ENCODE measurements around the gene SNED1. TPM values are rescaled to one million over a fixed set of nuclear protein-coding genes. Genes with fewer than 3 reads are reported as not detected.

Gene SNED1
- total and polyA plus RNA-seq, 2 experiments from 2014 or later = 1.5 to 2.8 TPM

DNA sequence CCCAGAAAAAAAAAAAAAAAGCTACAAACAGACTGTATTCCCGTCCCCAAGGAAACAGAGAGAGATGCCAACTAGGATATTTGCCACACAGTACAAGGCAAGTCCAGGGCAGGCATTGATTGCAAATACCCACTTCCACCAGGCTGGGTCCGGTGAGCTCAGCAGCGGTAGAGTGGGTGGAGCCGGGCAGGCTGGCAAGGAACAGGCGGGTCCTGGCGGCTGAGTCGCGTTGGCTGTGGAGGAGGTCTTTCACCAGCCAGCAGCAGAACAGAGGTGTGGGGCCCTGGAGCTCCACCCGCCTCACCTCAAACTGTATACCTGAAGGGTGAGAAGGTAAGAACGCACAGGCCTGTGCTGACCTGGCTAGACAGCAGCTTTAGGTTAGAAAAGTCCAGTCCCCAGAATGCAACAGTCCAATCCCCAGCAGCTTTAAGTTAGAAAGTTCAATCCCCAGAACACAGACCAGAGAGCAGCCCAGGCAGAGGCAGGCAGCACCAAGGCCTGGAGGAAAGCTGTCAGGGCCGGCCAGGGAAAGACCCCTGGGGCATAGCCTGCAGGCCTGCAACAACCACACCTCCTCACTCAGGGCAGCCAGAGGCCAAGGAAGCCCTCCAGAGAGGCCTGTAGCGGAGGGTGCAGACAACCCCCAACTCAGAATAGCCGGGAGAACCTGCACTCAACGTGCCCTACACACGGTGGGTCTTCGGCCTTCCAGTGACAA is 125.6 kb downstream of the SNED1 start:
- H3K27ac ChIP-seq (ENCODE audit: low read depth) = no peak overlapping the region
- H4K20me1 ChIP-seq (replicated peaks; ENCODE audit: insufficient read depth) = no peaks in the 10 kb centered on the region; the same call in none of the 2 replicates
- ATAC-seq = no peak
- no peak overlapping the region for H3K4me2 ChIP-seq
- no peaks in the 10 kb centered on the region for H3K9me2 ChIP-seq (ENCODE audit: insufficient read depth)
- Mint-ChIP-seq H3K36me3 (ENCODE audit: low read depth) (peaks cover 37% of the 10 kb centered on the region), H3K4me3 (no peak overlapping the region), H3K9me3 (no peaks in the 10 kb centered on the region), H3K4me1 (no peaks in the 10 kb centered on the region), H3K27ac (no peak overlapping the region), H3K27me3 (ENCODE audit: insufficient read depth, low read depth, poor library complexity) (peaks cover 1% of the 10 kb centered on the region)
- no peaks in the 10 kb centered on the region for H3K27me3 ChIP-seq (ENCODE audit: insufficient read depth)
- H3K36me3 ChIP-seq (ENCODE audit: insufficient read depth) = peaks cover 12% of the 10 kb centered on the region
- H3K4me1 ChIP-seq (ENCODE audit: insufficient read depth) = no peaks in the 10 kb centered on the region
- no peak for TF ChIP-seq POLR2AphosphoS5 (IDR thresholded peaks at IDR 0.05; ENCODE audit: low read depth)
- no peak for TF ChIP-seq ZNF114 (CRISPR knock-in tag; IDR thresholded peaks at IDR 0.05)
- TF ChIP-seq ETS1 (IDR thresholded peaks at IDR 0.05) = no peak
- no peak for TF ChIP-seq CTCF (conservative IDR thresholded peaks at IDR 0.05; ENCODE audit: low read depth in 2 of 2)
- no peak for TF ChIP-seq ZNF331 (CRISPR knock-in tag; IDR thresholded peaks at IDR 0.05; ENCODE audit: low read depth)
- TF ChIP-seq EZH2phosphoT487 (IDR thresholded peaks at IDR 0.05; ENCODE audit: unreplicated experiment) = no peak
- TF ChIP-seq, protein P1, sequence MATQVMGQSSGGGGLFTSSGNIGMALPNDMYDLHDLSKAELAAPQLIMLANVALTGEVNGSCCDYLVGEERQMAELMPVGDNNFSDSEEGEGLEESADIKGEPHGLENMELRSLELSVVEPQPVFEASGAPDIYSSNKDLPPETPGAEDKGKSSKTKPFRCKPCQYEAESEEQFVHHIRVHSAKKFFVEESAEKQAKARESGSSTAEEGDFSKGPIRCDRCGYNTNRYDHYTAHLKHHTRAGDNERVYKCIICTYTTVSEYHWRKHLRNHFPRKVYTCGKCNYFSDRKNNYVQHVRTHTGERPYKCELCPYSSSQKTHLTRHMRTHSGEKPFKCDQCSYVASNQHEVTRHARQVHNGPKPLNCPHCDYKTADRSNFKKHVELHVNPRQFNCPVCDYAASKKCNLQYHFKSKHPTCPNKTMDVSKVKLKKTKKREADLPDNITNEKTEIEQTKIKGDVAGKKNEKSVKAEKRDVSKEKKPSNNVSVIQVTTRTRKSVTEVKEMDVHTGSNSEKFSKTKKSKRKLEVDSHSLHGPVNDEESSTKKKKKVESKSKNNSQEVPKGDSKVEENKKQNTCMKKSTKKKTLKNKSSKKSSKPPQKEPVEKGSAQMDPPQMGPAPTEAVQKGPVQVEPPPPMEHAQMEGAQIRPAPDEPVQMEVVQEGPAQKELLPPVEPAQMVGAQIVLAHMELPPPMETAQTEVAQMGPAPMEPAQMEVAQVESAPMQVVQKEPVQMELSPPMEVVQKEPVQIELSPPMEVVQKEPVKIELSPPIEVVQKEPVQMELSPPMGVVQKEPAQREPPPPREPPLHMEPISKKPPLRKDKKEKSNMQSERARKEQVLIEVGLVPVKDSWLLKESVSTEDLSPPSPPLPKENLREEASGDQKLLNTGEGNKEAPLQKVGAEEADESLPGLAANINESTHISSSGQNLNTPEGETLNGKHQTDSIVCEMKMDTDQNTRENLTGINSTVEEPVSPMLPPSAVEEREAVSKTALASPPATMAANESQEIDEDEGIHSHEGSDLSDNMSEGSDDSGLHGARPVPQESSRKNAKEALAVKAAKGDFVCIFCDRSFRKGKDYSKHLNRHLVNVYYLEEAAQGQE (IDR thresholded peaks at IDR 0.05; ENCODE audit: unreplicated experiment) = no peak
- TF ChIP-seq JUNB (IDR thresholded peaks at IDR 0.05; ENCODE audit: unreplicated experiment) = no peak
- no peak for TF ChIP-seq CREB1 (CRISPR knock-in tag; IDR thresholded peaks at IDR 0.05; ENCODE audit: low read depth)
- no peak for TF ChIP-seq NANOG (IDR thresholded peaks at IDR 0.05; ENCODE audit: borderline replicate concordance)
- no peak for TF ChIP-seq EZH2 (IDR thresholded peaks at IDR 0.05; ENCODE audit: low read depth, unreplicated experiment)
- TF ChIP-seq STAT1 (IDR thresholded peaks at IDR 0.05; ENCODE audit: unreplicated experiment) = no peak
- TF ChIP-seq, protein P2, sequence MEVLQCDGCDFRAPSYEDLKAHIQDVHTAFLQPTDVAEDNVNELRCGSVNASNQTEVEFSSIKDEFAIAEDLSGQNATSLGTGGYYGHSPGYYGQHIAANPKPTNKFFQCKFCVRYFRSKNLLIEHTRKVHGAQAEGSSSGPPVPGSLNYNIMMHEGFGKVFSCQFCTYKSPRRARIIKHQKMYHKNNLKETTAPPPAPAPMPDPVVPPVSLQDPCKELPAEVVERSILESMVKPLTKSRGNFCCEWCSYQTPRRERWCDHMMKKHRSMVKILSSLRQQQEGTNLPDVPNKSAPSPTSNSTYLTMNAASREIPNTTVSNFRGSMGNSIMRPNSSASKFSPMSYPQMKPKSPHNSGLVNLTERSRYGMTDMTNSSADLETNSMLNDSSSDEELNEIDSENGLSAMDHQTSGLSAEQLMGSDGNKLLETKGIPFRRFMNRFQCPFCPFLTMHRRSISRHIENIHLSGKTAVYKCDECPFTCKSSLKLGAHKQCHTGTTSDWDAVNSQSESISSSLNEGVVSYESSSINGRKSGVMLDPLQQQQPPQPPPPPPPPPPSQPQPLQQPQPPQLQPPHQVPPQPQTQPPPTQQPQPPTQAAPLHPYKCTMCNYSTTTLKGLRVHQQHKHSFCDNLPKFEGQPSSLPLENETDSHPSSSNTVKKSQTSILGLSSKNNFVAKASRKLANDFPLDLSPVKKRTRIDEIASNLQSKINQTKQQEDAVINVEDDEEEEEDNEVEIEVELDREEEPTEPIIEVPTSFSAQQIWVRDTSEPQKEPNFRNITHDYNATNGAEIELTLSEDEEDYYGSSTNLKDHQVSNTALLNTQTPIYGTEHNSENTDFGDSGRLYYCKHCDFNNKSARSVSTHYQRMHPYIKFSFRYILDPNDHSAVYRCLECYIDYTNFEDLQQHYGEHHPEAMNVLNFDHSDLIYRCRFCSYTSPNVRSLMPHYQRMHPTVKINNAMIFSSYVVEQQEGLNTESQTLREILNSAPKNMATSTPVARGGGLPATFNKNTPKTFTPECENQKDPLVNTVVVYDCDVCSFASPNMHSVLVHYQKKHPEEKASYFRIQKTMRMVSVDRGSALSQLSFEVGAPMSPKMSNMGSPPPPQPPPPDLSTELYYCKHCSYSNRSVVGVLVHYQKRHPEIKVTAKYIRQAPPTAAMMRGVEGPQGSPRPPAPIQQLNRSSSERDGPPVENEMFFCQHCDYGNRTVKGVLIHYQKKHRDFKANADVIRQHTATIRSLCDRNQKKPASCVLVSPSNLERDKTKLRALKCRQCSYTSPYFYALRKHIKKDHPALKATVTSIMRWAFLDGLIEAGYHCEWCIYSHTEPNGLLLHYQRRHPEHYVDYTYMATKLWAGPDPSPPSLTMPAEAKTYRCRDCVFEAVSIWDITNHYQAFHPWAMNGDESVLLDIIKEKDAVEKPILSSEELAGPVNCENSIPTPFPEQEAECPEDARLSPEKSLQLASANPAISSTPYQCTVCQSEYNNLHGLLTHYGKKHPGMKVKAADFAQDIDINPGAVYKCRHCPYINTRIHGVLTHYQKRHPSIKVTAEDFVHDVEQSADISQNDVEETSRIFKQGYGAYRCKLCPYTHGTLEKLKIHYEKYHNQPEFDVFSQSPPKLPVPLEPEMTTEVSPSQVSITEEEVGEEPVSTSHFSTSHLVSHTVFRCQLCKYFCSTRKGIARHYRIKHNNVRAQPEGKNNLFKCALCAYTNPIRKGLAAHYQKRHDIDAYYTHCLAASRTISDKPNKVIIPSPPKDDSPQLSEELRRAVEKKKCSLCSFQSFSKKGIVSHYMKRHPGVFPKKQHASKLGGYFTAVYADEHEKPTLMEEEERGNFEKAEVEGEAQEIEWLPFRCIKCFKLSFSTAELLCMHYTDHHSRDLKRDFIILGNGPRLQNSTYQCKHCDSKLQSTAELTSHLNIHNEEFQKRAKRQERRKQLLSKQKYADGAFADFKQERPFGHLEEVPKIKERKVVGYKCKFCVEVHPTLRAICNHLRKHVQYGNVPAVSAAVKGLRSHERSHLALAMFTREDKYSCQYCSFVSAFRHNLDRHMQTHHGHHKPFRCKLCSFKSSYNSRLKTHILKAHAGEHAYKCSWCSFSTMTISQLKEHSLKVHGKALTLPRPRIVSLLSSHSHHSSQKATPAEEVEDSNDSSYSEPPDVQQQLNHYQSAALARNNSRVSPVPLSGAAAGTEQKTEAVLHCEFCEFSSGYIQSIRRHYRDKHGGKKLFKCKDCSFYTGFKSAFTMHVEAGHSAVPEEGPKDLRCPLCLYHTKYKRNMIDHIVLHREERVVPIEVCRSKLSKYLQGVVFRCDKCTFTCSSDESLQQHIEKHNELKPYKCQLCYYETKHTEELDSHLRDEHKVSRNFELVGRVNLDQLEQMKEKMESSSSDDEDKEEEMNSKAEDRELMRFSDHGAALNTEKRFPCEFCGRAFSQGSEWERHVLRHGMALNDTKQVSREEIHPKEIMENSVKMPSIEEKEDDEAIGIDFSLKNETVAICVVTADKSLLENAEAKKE (CRISPR knock-in tag; IDR thresholded peaks at IDR 0.05) = no peak
- no peaks in the 10 kb centered on the region for H3K79me2 ChIP-seq (replicated peaks; ENCODE audit: insufficient read depth)
- H2AFZ ChIP-seq = no peak overlapping the region
- H3K4me3 ChIP-seq = no peak overlapping the region
- no peaks in the 10 kb centered on the region for H3F3A ChIP-seq (replicated peaks; ENCODE audit: low read depth)
- DNase-seq (ENCODE audit: low spot score) = no peak

Data from GM23338 (cell line).